Mesothelial cell of epicardium (in vitro differentiated cells): ENCODE measurements around the gene NUB1. TPM values are rescaled to one million over a fixed set of nuclear protein-coding genes. Genes with fewer than 3 reads are reported as not detected.

ENCODE experiments used
- DNase-seq, 2 experiments: peaks; one replicate each; pipeline ENCODE4 v3.0.0; 2021; ENCODE audit warnings: low spot score in 2 of 2; ENCODE audit not compliant: unreplicated experiment in 2 of 2
- H3K27ac Mint-ChIP-seq: 2 replicates; pipeline ENCODE4 v1.8.0; 2021; ENCODE audit warnings: mixed read lengths
- H3K27me3 Mint-ChIP-seq: 2 replicates; pipeline ENCODE4 v1.8.0; 2021; ENCODE audit warnings: low read depth, mixed read lengths
- H3K36me3 Mint-ChIP-seq: 2 replicates; pipeline ENCODE4 v1.8.0; 2021; ENCODE audit warnings: mixed read lengths
- H3K4me1 Mint-ChIP-seq: 2 replicates; pipeline ENCODE4 v1.8.0; 2021; ENCODE audit warnings: mixed read lengths
- H3K4me3 Mint-ChIP-seq: 2 replicates; pipeline ENCODE4 v1.8.0; 2021; ENCODE audit warnings: mild to moderate bottlenecking, moderate library complexity, mixed read lengths
- H3K9me3 Mint-ChIP-seq: 2 replicates; pipeline ENCODE4 v1.8.0; 2021; ENCODE audit warnings: mixed read lengths
- CTCF ChIP-seq: fragments of 200-600 bp; sonication (generic); IDR thresholded peaks from one replicate; pipeline ENCODE4 v1.5.0; 2021; ENCODE audit warnings: antibody characterized with exemption; ENCODE audit not compliant: unreplicated experiment
- total RNA-seq: library from RNA; stranded (reverse); gene quantifications from 3 replicates; pipeline ENCODE4 v1.2.1, GENCODE V29; 2021

Gene NUB1
- total RNA-seq, 1 donor from 2014 or later = 52.3 TPM

DNA sequence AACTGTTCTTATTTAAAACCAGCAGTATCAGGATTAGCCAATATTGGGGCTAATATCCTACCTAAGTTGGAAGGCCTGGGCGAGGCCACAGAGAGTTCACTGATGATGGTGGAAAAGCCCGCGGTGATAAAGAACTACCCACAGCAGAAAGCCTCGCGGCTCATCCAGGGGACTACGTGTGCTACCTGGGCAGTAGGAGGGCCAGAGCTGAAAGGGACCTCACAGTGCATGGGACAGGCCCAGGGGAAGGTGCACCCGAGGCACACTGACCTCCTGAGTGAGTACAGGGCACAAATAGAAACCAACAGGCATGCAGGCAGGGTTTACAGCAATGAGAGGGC lies 66.9 kb downstream of the NUB1 start:
- H3K4me3 Mint-ChIP-seq = peak overlapping the region; percentile 91
- peaks cover 66% of the 10 kb centered on the region for H3K4me1 Mint-ChIP-seq
- H3K27ac Mint-ChIP-seq = peak overlapping the region; percentile 92
- peaks cover 7% of the 10 kb centered on the region for H3K36me3 Mint-ChIP-seq
- DNase-seq = no peak
- peaks cover 4% of the 10 kb centered on the region for H3K9me3 Mint-ChIP-seq
- no peaks in the 10 kb centered on the region for H3K27me3 Mint-ChIP-seq
- TF ChIP-seq CTCF = no peak

DNA sequence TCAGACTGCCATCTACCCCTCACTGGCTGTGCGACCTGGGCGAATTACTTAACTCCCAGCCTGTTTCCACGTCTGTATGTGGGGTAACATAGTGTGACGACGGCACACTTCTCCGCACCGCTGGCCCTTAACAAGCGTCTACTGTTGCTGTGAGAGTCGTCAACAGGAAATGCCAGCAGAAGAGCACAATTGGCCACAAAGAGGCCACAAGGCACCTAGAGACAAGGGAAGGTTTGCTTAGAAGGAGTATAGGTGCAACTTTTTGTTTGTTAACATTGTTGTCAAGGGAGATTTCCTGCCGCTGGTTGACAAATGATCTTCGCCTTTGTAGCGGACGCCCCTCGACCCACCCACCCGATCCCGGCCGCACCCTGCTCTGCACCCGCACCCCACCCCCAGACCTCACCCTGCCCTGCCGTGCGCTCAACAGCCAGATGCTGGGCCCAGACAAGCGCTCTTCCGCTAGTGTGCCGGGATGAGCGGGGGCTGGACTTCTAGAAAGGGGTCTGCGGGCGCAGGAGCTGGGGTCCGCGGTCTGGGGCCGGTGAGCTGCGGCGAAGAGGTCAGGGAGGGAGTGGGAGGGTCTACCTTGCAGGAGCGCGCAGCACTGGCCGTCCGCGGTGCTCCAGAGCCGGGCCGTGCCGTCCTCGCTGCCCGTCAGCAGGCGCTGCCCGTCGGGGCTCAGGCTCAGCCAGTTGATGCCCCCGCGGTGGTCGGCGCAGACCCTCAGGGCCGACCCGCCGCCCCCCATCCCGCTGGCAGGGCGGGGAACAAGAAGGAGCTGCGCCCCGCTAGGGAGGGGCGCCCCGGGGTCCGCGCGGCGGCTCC lies 67.4 kb downstream of the NUB1 start:
- peaks cover 60% of the 10 kb centered on the region for H3K4me1 Mint-ChIP-seq
- TF ChIP-seq CTCF = no peak
- H3K4me3 Mint-ChIP-seq = peak overlapping the region; percentile 91
- peaks cover 9% of the 10 kb centered on the region for H3K36me3 Mint-ChIP-seq
- peak overlapping the region; percentile 92 for H3K27ac Mint-ChIP-seq
- no peaks in the 10 kb centered on the region for H3K27me3 Mint-ChIP-seq
- no peak for DNase-seq
- peaks cover 4% of the 10 kb centered on the region for H3K9me3 Mint-ChIP-seq

DNA sequence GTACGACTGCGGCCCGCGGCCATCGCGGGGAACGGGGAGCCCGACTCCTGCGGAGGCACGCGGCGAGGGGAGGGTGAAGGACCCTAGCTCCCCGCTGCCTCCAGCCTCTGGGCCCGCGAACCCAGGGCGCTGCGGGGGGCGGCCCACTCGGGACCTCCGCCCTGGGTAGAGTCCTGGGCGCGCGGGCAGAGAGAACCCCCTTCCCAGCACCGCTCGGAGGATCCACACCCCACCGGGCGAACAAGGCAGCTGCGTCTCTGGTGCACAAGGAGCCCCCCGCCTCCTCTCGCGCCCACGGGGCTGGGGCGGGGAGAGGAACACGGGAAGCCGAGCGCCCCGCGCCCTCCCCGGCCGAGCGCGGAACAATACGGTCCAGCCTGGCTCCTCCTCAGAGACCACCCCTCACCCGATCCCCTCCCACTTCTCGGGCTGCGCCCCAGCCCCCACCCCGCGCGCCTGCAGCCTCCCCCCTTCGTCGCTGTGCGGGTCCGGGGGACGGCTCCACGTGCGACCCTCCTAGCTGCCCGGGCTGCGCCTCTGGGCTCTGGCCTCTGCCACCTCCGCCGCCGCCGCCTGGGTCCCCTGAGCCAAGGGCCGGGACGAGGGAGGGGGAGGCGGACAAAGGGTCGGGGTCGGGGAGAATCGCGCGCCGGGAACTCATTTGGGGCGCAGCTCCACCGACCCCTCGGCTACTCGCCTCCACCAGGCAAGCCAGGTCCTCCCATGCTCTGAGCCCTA lies 68.2 kb downstream of the NUB1 start, which contains the start of gene WDR86:
Gene WDR86, minus strand, starts transcription at position 372 of the 738 bp plus-strand sequence. CDS start 449 bp downstream, outside the sequence.
- Mint-ChIP-seq H3K27me3 (no peaks in the 10 kb centered on the region), H3K27ac (peak within 1 kb of the TSS; percentile 92), H3K36me3 (peaks cover 9% of the 10 kb centered on the region), H3K9me3 (peaks cover 9% of the 10 kb centered on the region), H3K4me1 (peaks cover 52% of the 10 kb centered on the region), H3K4me3 (peak within 1 kb of the TSS; percentile 91)
- no peak for TF ChIP-seq CTCF
- DNase-seq = peak in 1 of 2 experiments; percentile 74

- Mint-ChIP-seq H3K4me3 (peak overlapping the region; percentile 81), H3K4me1 (peaks cover 43% of the 10 kb centered on the region), H3K36me3 (peaks cover 9% of the 10 kb centered on the region), H3K27ac (peak overlapping the region; percentile 92), H3K27me3 (no peaks in the 10 kb centered on the region), H3K9me3 (peaks cover 9% of the 10 kb centered on the region)
- no peak for TF ChIP-seq CTCF
- DNase-seq = peak in 1 of 2 experiments; percentile 61
Observed at GRCh38 chr7:151410405-151411390, 69.1 kb downstream of the NUB1 start.

DNA sequence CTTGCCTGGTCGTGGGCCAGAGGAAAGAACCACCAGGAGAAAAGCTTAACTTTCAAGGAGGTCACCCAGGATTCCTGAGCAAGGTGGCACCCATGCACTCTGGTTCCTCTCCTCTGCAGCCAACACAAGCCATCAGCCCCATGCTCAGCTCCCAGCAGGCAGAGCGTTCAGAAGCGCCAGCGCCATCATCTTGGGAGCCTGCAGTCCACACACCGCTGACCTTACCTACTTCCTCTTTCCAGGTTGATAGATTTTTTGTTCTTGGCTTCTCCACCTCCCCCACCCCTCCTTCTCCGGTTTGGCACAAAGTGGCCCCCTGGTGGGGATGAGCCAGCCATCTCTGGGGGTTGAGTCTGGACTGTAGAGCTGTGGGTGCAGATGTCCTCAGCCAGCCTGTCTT lies 69.9 kb downstream of the NUB1 start:
- Mint-ChIP-seq H3K9me3 (peaks cover 9% of the 10 kb centered on the region), H3K27ac (peak overlapping the region; percentile 92), H3K27me3 (no peaks in the 10 kb centered on the region), H3K36me3 (peaks cover 9% of the 10 kb centered on the region), H3K4me1 (peaks cover 40% of the 10 kb centered on the region), H3K4me3 (peak overlapping the region; percentile 81)
- no peak for TF ChIP-seq CTCF
- DNase-seq = no peak
